Measurements from ENCODE around the gene P2RX6.

The P2RX6 gene

GRCh38 chr22:21051145-21051830 is 36.3 kb downstream of the P2RX6 start:
- TF ChIP-seq CTCF (IDR thresholded peaks at IDR 0.05; ENCODE audit: control insufficient read depth, extremely low read depth, insufficient read depth), result no peak

GRCh38 chr22:21051831-21052400 is 37.0 kb downstream of the P2RX6 start:
- no peak overlapping the region for H3K4me3 ChIP-seq (ENCODE audit: low read depth, low read length)
- DNase-seq (ENCODE audit: low read depth), result no peak
- TF ChIP-seq CTCF (IDR thresholded peaks at IDR 0.05; ENCODE audit: control insufficient read depth, extremely low read depth, insufficient read depth), result no peak

More at GRCh38 chr22:21051145-21051830, 36.3 kb downstream of the P2RX6 start:
- no peak overlapping the region for H3K4me3 ChIP-seq (ENCODE audit: low read depth, low read length)
- no peak for DNase-seq (ENCODE audit: low read depth)

GRCh38 chr22:21052715-21053459 is 37.9 kb downstream of the P2RX6 start:
- no peak overlapping the region for H3K4me3 ChIP-seq (ENCODE audit: low read depth, low read length)
- no peak for DNase-seq (ENCODE audit: low read depth)
- no peak for TF ChIP-seq CTCF (IDR thresholded peaks at IDR 0.05; ENCODE audit: control insufficient read depth, extremely low read depth, insufficient read depth)

GRCh38 chr22:21054046-21054713 is 39.2 kb downstream of the P2RX6 start:
- DNase-seq (ENCODE audit: low read depth), result no peak
- H3K4me3 ChIP-seq (ENCODE audit: low read depth, low read length), result no peak overlapping the region
- TF ChIP-seq CTCF (IDR thresholded peaks at IDR 0.05; ENCODE audit: control insufficient read depth, extremely low read depth, insufficient read depth), result no peak

- DNase-seq (ENCODE audit: low read depth), result no peak
- no peak for TF ChIP-seq CTCF (IDR thresholded peaks at IDR 0.05; ENCODE audit: control insufficient read depth, extremely low read depth, insufficient read depth)
- no peak overlapping the region for H3K4me3 ChIP-seq (ENCODE audit: low read depth, low read length)
These were observed 40.0 kb downstream of the P2RX6 start for GRCh38 chr22:21054714-21055563.

GRCh38 chr22:21055564-21055834 is 40.5 kb downstream of the P2RX6 start:
- DNase-seq (ENCODE audit: low read depth), result no peak
- TF ChIP-seq CTCF (IDR thresholded peaks at IDR 0.05; ENCODE audit: control insufficient read depth, extremely low read depth, insufficient read depth), result no peak
- no peak overlapping the region for H3K4me3 ChIP-seq (ENCODE audit: low read depth, low read length)

Measured in LNCaP clone FGC (cell line).